NCI-H1417 treated with DMSO at 0.1 percent for 48 hours (cell line): ENCODE measurements around the gene RERE.
"Not testable (repeated sequence)": the region's sequence is repeated elsewhere in the genome, so short reads cannot be mapped to it uniquely, and the experiment has no call there.

Experiments
- DNase-seq: peaks from one replicate; lab custom pipeline; 2025; lab: John Stamatoyannopoulos, UW

The RERE gene

DNA sequence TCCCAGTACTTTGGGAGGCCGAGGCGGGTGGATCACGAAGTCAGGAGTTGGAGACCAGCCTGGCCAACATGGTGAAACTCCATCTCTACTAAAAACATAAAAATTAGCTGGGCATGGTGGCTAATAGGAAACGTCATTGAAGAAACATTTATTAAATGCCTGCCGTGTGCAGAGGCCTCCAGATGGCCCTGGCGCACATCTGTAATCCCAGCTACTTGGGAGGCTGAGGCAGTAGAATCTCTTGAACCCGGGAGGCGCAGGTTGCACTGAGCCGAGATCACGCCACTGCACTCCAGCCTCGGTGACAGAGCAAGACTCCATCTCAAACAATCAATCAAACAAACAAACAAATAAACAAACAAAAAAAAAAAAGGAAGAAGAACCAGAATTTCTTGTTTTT lies 368.9 kb downstream of the RERE start:
- DNase-seq, result not testable (repeated sequence)

DNA sequence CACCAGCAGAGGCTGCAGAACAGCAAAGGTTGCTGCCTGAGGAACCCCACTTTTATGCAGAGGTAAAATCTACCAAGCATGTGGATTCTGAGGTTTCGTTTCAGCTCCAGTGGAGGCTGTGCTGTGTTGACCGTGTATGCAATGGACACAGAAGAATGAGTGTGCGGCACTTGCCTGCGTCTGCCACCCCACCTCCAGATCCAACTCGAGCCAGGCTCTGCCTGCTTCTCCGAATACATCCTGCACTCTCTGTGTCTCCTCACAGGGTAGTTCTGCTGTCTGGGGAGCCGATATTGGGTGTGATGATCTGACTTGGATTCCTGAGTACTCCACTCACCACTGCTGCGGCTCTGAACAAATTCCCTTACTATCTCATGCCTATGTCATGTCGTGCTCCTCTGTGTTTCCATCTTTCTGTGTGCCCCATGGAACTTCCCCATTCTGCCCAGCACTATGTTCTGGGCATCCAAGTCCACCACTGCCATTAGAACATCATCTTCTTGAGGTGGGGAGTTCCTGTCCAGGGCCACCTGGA lies 369.8 kb downstream of the RERE start:
- no peak for DNase-seq

- not testable (repeated sequence) for DNase-seq
Observed at GRCh38 chr1:8446119-8446518, 371.3 kb downstream of the RERE start.

- DNase-seq, result no peak
Observed at GRCh38 chr1:8443558-8444194, 373.8 kb downstream of the RERE start.

- DNase-seq, result no peak
Observed at GRCh38 chr1:8441426-8441825, 376.0 kb downstream of the RERE start.

- DNase-seq, result peak; percentile 46
Observed at GRCh38 chr1:8439015-8439702, 378.3 kb downstream of the RERE start.

DNA sequence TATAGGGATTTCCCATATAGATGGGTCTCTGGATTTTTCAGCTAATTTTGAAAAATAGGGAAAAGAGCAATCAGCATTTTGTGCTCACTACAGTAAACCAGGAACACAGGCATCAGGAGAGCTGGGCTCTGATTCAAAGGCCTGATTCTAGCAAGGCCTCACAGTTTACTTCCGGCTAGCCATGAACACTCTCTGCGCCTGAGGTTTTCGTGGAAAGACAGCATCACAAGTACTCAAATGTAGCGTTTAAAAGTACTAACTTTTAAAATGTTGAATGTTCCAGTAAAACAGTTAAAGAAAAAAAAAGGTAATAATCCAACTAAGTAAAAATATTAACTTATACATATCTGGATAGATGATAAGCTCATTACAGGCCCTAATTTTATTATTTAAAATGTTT lies 379.0 kb downstream of the RERE start:
- no peak for DNase-seq

GRCh38 chr1:8437347-8437746 lies 380.1 kb downstream of the RERE start:
- DNase-seq, result no peak

DNA sequence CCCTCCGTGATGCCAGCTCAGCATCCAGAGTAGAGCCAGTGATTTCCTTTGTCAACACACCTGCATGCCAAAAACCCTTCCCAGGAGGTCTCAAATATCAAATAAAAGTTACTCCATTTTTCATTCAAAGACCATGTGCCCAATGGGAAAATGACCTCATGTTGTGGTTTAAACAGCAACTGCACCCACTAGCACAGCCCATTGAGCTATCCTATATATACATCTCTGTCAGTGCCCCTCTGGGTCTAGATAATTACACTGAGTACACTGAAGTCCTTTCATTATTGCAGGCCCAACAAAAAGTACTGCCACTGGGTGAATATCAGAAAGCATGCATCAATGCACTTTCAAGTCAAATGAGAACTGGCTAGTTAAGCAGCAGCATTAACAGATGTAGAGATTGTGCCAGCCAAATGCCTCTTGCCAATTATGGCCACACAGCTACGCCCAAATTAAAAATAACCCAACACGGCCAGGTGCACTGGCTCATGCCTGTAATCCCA lies 381.8 kb downstream of the RERE start:
- DNase-seq, result no peak

DNA sequence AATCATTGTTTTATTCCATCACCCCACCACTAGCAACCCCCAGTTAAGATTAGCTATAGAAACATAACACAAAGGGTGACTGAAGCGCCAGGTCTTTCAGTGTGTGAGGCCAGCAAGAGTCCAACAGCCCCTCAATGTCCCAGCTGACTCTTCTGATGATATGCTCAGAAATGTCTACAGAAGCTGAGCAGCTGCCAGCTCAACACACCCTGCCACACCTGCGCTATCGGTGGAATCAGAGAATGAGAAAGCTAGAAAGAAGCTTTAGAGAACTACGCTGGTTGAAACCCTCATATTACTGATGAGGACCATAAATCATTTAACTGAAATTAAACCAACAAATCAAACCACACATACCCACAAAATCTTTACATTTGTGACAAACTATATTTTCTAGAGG lies 383.3 kb downstream of the RERE start:
- DNase-seq, result no peak

DNA sequence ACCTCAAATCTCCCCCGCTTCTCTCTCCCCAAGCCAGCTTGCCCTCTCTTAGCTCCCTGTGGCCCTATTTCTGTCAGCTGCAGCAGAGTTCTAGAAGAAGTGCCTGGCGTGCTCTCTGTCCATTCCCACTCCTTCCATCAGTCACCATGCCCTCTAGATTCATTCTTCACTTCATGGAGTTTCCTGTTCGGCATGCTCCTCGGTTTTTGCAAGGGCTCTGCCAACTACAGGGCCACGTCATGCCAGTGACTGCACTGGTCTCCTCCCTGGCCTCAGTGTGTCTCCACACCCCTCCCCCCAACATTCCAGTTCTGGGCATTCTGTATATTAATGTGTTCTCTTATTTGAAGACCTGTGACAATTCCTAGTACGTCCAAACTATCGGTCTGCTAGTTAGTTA lies 385.7 kb downstream of the RERE start:
- no peak for DNase-seq

DNA sequence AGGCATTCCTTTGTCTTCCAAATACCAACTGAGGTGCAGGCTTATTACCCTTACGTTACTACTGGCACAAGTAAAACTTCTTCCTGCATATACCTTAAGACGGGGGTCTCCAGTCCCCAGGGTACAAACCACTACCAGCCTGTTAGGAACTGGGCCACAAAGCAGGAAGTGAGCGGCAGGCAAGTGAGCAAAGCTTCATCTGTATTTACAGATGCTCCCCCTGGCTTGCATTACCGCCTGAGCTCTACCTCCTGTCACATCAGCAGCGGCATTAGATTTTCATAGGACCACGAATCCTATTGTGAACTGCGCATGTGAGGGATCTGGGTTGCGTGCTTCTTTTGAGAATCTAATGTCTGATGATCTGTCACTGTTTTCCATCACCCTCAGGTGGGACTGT lies 386.4 kb downstream of the RERE start:
- DNase-seq, result no peak

DNA sequence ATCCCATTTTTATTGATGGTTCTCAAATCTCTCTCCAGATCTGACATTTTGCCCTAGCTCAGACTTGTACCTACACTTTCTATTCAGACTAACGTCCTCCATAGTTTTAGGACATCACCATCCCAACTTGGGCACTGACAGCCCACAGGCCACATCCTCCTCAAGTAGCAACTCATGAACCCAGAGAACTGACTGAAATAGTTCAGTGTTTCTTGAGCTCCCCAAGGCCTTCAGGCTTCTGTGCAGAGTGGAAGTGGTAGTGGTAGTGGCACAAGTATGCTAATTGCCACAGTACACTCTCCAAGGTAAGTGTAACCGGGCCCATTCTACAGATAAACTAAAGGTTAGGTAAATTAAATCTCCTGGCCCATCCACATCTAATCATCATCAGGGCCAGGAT lies 387.0 kb downstream of the RERE start:
- no peak for DNase-seq

GRCh38 chr1:8429549-8430110 lies 387.8 kb downstream of the RERE start:
- no peak for DNase-seq

- DNase-seq, result no peak
Observed at GRCh38 chr1:8428441-8428840, 389.0 kb downstream of the RERE start.

- DNase-seq, result no peak
Observed at GRCh38 chr1:8427986-8428385, 389.5 kb downstream of the RERE start.

DNA sequence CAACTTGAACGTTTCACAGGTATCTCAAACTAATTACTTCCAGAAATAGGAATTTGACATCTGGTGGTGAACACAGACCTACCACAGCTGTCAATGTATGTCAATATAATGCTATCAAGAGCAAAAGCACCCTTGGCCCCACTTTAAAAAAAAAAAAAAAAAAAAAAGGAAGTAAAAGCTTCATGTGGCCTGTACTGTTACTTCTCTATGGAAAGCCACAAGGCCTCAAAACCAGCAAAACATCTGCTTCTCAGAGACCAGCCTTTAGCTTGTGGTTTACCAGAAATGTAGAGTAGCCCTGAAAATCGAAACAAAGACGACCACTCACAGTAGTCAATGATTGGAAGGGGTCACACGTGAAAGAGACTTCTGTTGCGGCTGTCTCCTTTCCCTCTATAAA lies 389.9 kb downstream of the RERE start:
- DNase-seq, result no peak

GRCh38 chr1:8426996-8427395 lies 390.4 kb downstream of the RERE start:
- no peak for DNase-seq

GRCh38 chr1:8425781-8426161 lies 391.7 kb downstream of the RERE start:
- DNase-seq, result no peak

DNA sequence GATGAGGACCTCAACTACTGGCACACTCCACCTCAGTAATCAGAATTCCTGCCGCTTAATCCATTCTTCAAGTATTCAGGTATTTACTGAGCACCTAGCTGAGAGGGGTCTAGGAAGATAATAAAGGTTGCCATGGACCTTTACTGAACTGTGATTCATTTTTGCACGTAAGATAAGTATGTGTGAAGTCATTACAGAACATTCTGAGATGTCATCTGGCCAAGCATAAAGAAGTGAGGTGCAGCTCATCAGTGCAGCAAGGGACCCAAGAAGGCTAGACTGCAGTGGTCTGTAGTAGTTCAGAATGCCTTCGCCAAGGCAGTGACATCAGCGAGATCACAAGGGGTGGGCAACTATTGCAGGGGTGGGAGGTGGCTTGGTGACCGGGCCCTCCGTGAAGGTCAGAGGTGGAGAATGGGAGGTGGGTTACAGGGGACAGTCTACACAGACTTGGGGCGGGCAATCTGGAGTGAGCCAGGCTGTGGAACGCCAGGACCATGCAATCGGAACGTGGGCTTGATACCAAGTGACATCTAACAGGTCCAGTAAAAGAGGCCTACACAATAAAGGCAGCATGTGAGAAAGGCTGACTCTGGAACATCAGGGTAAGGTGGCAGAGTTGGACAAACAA lies 392.2 kb downstream of the RERE start:
- no peak for DNase-seq

DNA sequence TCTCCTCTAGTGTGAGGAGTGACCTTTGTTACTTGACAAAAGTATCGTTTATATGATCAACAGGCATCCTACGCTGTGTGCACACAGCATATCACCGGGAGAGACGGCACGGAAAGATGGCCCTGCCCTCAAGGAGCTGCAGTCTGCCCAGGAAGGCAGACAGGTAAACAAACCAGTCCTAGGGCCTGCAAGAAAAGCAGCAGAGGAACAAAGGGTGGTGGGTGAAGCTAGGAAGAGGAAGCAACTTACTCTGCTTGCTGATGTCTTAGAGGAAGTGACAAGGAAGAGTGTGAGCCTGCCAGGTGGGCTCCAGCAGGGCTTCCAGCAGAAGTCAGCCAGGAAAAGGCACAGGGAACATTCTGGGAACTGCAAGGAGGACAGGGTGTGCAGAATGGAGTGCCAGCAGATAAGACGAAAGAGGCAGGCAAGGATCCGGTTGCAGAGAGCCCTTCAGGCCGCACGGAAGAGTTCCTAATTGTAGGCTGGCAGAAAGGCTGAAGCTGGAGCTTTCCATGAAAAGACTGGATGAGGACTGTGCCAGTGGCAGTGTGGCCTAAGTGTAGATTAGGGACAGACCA lies 392.8 kb downstream of the RERE start:
- DNase-seq, result no peak
